ENCODE measurements around the gene SKI. TPM values are rescaled to one million over a fixed set of nuclear protein-coding genes. Genes with fewer than 3 reads are reported as not detected.

SKI gene
- total and polyA plus RNA-seq, 2 of the 8 experiments (the other 6 are each of a cell fraction or from before 2014, with no cell fraction given) = 8.3 to 87.6 TPM

GRCh38 chr1:2358072-2358471, 130.0 kb downstream of the SKI start:
- no peak overlapping the region for H2AK5ac ChIP-seq (ENCODE audit: low read depth, low read length)
- TF ChIP-seq RNF2 (IDR thresholded peaks at IDR 0.05; ENCODE audit: borderline replicate concordance, low read depth, low read length, missing control alignments, poor library complexity, severe bottlenecking) = no peak
- no peak for TF ChIP-seq GTF2F1 (IDR thresholded peaks at IDR 0.05; ENCODE audit: borderline replicate concordance, low read depth, low read length)
- TF ChIP-seq SP1 (IDR thresholded peaks at IDR 0.05; ENCODE audit: low read depth, low read length) = no peak
- no peak for TF ChIP-seq CEBPB (IDR thresholded peaks at IDR 0.05; ENCODE audit: low read depth, low read length)
- no peak for TF ChIP-seq POLR2A (IDR thresholded peaks at IDR 0.05; ENCODE audit: control extremely low read depth in 1 of 2, low read depth in 2 of 2, low read length in 2 of 2)
- TF ChIP-seq KDM1A (IDR thresholded peaks at IDR 0.05; ENCODE audit: borderline replicate concordance, low read length) = no peak
- TF ChIP-seq CREB1 (IDR thresholded peaks at IDR 0.05) = no peak
- no peak for TF ChIP-seq CHD2 (IDR thresholded peaks at IDR 0.05; ENCODE audit: low read length)
- TF ChIP-seq NRF1 (IDR thresholded peaks at IDR 0.05; ENCODE audit: low read depth, low read length) = no peak
- no peak for TF ChIP-seq SP2 (IDR thresholded peaks at IDR 0.05; ENCODE audit: low read length)
- no peak for TF ChIP-seq RBBP5 (IDR thresholded peaks at IDR 0.05; ENCODE audit: borderline replicate concordance, low read depth, low read length)
- no peak for TF ChIP-seq SIX5 (IDR thresholded peaks at IDR 0.05; ENCODE audit: low read depth, low read length)
- no peak for TF ChIP-seq FOSL1 (IDR thresholded peaks at IDR 0.05; ENCODE audit: insufficient read depth, low read depth, low read length)
- TF ChIP-seq, protein P1, sequence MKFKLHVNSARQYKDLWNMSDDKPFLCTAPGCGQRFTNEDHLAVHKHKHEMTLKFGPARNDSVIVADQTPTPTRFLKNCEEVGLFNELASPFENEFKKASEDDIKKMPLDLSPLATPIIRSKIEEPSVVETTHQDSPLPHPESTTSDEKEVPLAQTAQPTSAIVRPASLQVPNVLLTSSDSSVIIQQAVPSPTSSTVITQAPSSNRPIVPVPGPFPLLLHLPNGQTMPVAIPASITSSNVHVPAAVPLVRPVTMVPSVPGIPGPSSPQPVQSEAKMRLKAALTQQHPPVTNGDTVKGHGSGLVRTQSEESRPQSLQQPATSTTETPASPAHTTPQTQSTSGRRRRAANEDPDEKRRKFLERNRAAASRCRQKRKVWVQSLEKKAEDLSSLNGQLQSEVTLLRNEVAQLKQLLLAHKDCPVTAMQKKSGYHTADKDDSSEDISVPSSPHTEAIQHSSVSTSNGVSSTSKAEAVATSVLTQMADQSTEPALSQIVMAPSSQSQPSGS (IDR thresholded peaks at IDR 0.05; ENCODE audit: low read length) = no peak
- no peak overlapping the region for H2AFZ ChIP-seq (ENCODE audit: low read length)
- 90% methylated on average over 13 of the region's 13 CpGs; no CpG with 5 or more reads in 1 of the 2 experiments for WGBS, 2 experiments (ENCODE audit: extremely low coverage in 1 of 2, insufficient coverage in 1 of 2, insufficient read length in 1 of 2, insufficient replicate concordance in 2 of 2, low coverage in 1 of 2, low lambda C conversion rate in 2 of 2, missing lambda C conversion rate in 1 of 2)
- no peaks in the 10 kb centered on the region for H3K36me3 ChIP-seq (ENCODE audit: control insufficient read depth in 2 of 4, insufficient read depth in 4 of 4, low read length in 3 of 4)
- no peaks in the 10 kb centered on the region for H3K79me1 ChIP-seq (ENCODE audit: low read depth, low read length)
- no peaks in the 10 kb centered on the region; a peak in 1 of 7 replicates for H3K4me1 ChIP-seq (replicated peaks in 1 of 4; ENCODE audit: control insufficient read depth in 3 of 4, insufficient read depth in 4 of 4, low read length in 3 of 4)
- H3K14ac ChIP-seq (ENCODE audit: insufficient read length) = no peak overlapping the region
- no peak overlapping the region for H3K18ac ChIP-seq (ENCODE audit: extremely low read depth, low read length)
- no peak overlapping the region for H3K4ac ChIP-seq (replicated peaks; ENCODE audit: insufficient read length, low read depth, low read length)
- H4K5ac ChIP-seq (ENCODE audit: insufficient read length, low read depth, low read length) = no peak overlapping the region
- DNase-seq (ENCODE audit: low read depth in 1 of 2, low spot score in 2 of 2) (no peak), FAIRE-seq (no peak)
- H3K27me3 ChIP-seq (replicated peaks in 1 of 4; ENCODE audit: control insufficient read depth in 3 of 4, extremely low read depth in 1 of 4, insufficient read depth in 3 of 4, low read length in 3 of 4) = no peaks in the 10 kb centered on the region
- no peaks in the 10 kb centered on the region for H4K20me1 ChIP-seq (replicated peaks in 1 of 2; ENCODE audit: control insufficient read depth in 1 of 2, insufficient read depth in 2 of 2, low read length in 2 of 2)
- H2BK120ac ChIP-seq (replicated peaks; ENCODE audit: low read depth, low read length) = no peak overlapping the region
- H3K4me3 ChIP-seq (ENCODE audit: extremely low read depth in 1 of 4, insufficient read depth in 2 of 4, low read depth in 3 of 4, low read length in 4 of 4) = no peak overlapping the region
- no peak overlapping the region for H3K23ac ChIP-seq (ENCODE audit: insufficient read length)
- H3K79me2 ChIP-seq (ENCODE audit: control insufficient read depth in 1 of 2, insufficient read depth in 2 of 2, low read length in 2 of 2) = no peaks in the 10 kb centered on the region
- no peak overlapping the region for H3K9ac ChIP-seq (replicated peaks in 1 of 4; ENCODE audit: extremely low read depth in 1 of 4, low read depth in 3 of 4, low read length in 3 of 4)
- ChIA-PET POLR2A (ENCODE audit: partially characterized antibody) (interaction anchor here (0.6 kb wide), 1 partner anchor 700 kb away, joined by 3 read pairs; no protein-coding TSS in a partner anchor), CTCF (ENCODE audit: partially characterized antibody) (interaction anchor here (1.0 to 2.5 kb wide), 10 partner anchors 14 to 186 kb away, joined by 3 to 17 read pairs (median 4); partner anchors contain the start of gene FAAP20)
- H4K8ac ChIP-seq (ENCODE audit: extremely low read depth, insufficient read depth, low read length) = no peak overlapping the region
- H2BK20ac ChIP-seq (ENCODE audit: low read length) = no peak overlapping the region
- H4K91ac ChIP-seq (replicated peaks; ENCODE audit: insufficient read length, low read length) = no peak overlapping the region
- no peaks in the 10 kb centered on the region for H3K23me2 ChIP-seq (ENCODE audit: low read depth, low read length)
- no peak overlapping the region for H3K56ac ChIP-seq (replicated peaks; ENCODE audit: insufficient read length, low read depth, low read length)
- H2BK15ac ChIP-seq (ENCODE audit: low read length) = no peak overlapping the region
- no peak overlapping the region for H3K4me2 ChIP-seq (ENCODE audit: insufficient read depth in 1 of 2, low read depth in 2 of 2, low read length in 2 of 2)
- no peak overlapping the region for H2BK12ac ChIP-seq (ENCODE audit: low read depth, low read length)
- H3K9me3 ChIP-seq (ENCODE audit: insufficient read depth in 2 of 2, low read depth in 1 of 2, low read length in 1 of 2) = no peaks in the 10 kb centered on the region
- H3K27ac ChIP-seq (ENCODE audit: low read depth, low read length) = no peak overlapping the region
- H2BK5ac ChIP-seq (ENCODE audit: low read depth, low read length) = no peak overlapping the region

Measured in H1 (cell line).